GM19324 (cell line): ENCODE results near the gene TRIM10.
"Not testable (repeated sequence)": the region's sequence is repeated elsewhere in the genome, so short reads cannot be mapped to it uniquely, and the experiment has no call there.

Experiments
- ATAC-seq: cut with Tn5 transposase; IDR thresholded peaks from one replicate; pipeline ENCODE4 v1.9.1; 2021; ENCODE audit warnings: mild to moderate bottlenecking, moderate library complexity; ENCODE audit not compliant: unreplicated experiment, low FRiP score

Gene TRIM10

GRCh38 chr6:30175765-30176164 lies 14.8 kb upstream of the TRIM10 start:
- ATAC-seq: no peak

DNA sequence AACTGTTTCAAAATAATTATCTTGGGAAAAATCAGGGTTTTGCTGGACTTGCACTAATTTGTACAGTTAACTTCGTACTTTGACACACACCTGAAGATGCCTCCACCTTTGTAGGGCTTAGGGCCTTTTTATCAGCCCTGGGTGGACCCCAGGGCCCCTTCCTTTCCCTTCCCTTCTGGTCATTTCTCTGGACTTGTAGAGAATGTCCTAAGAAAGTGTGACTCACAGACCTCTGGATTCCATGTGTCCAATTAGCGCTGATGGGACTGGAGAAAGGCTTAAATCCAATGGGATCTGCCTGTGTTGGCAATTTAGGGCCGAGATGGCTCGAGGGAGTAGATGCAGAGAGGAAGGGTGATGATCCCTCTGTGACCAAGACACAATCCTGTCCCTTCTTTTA lies 11.7 kb upstream of the TRIM10 start:
- no peak for ATAC-seq

DNA sequence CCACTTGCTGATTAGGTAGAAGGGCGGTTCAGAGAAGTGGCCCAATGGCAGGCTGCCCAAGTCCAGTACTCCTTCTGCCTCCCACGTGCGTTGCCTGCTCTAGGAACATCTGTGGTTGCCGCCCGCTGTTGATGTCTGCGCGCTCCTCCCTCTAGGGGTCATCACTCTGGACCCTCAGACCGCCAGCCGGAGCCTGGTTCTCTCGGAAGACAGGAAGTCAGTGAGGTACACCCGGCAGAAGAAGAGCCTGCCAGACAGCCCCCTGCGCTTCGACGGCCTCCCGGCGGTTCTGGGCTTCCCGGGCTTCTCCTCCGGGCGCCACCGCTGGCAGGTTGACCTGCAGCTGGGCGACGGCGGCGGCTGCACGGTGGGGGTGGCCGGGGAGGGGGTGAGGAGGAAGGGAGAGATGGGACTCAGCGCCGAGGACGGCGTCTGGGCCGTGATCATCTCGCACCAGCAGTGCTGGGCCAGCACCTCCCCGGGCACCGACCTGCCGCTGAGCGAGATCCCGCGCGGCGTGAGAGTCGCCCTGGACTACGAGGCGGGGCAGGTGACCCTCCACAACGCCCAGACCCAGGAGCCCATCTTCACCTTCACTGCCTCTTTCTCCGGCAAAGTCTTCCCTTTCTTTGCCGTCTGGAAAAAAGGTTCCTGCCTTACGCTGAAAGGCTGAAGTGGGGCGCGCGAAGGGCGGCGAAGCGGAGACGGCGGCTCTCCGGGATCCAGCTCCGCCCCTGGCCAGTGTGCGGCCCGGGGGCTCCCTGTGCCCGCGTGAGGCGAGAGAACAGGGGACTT lies 10.9 kb upstream of the TRIM10 start:
- no peak for ATAC-seq

DNA sequence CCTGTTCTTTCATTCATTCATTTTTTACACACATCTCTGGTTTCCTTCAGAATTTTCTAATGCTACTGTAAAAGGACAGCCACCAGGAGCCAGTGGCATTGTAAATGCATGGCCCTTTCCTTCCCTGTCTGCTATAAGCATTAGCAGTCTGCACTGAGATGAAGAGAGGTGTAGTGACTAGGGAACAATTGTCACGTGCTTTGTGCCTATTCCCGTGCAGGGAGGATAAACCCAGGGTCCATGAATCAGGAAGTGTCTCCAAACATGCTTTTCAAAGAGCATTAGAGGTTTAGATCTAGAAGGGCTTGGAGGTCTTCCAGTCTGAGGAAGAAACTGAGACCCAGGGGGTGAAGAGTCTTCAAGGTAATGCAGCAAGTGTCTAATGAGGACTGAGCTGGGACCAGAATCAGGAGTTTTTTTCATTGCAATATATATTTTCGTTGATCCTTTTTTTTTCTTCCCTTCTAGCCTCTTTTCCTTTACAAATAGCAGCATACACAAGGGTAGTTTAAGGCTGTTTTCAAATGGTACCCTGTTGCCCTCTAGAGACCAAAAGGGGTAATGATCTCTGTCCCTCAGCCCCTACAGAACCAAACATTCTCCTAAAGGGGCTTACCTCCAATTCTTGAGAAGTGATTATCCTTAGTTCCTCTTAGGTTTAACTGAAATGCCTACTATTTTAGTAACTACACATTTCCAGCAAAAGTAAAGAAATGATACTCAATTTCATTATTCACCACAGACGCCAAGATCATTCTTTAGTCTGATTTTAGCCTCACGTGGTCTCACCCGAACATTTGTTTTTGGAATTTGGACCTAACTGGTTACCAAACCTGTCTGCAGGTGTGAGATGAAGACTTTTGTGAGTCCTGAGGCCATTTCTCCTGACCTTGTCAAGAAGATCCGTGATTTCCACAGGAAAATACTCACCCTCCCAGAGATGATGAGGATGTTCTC lies 8.9 kb upstream of the TRIM10 start:
- ATAC-seq: no peak

GRCh38 chr6:30168741-30169140 lies 7.7 kb upstream of the TRIM10 start:
- ATAC-seq: no peak

- no peak for ATAC-seq
These were observed 6.1 kb upstream of the TRIM10 start for GRCh38 chr6:30167101-30167500.

DNA sequence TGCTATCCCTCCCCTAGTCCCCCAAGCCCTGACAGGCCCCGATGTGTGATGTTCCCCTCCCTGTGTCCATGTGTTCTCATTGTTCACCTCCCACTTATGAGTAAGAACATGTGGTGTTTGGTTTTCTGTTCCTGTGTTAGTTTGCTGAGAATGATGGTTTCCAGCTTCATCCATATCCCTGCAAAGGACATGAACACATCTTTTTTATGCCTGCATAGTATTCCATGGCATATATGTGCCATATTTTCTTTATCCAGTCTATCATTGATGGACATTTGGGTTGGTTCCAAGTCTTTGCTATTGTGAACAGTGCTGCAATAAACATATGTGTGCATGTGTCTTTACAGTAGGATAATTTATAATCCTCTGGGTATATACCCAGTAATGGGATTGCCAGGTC lies 4.2 kb upstream of the TRIM10 start:
- ATAC-seq: not testable (repeated sequence)

- ATAC-seq: no peak
These were observed 3.7 kb upstream of the TRIM10 start for GRCh38 chr6:30164714-30165113.

DNA sequence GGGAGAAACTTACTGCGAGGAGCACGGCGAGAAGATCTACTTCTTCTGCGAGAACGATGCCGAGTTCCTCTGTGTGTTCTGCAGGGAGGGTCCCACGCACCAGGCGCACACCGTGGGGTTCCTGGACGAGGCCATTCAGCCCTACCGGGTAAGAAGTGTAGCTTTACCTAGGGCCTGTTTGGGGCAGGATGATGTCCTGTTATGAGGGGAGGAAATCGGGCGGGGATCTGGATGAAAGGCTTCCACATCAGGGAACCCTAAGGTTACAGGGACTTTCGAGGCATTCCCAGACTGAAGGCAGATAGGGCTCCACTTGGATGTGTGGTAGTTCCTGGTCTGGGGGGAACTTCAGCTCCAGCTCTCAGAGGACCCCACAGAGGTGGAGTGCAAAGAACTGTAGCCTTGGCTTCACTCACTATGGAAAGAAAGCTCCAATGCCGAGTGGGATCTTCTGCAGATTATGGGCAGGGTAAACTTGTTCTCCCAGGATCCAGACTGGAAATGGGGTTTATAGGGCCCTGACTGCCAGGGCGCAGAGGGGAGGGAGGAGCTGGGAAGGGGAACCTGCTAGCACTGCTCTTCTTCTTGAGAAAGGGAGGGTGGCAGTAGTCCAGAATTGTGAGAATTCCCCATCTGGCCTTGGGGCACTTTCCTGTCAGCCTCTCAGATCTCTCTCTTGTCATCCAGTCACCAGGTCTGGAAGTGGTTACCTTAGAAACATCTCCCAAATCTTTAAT lies 3.1 kb upstream of the TRIM10 start:
- no peak for ATAC-seq

DNA sequence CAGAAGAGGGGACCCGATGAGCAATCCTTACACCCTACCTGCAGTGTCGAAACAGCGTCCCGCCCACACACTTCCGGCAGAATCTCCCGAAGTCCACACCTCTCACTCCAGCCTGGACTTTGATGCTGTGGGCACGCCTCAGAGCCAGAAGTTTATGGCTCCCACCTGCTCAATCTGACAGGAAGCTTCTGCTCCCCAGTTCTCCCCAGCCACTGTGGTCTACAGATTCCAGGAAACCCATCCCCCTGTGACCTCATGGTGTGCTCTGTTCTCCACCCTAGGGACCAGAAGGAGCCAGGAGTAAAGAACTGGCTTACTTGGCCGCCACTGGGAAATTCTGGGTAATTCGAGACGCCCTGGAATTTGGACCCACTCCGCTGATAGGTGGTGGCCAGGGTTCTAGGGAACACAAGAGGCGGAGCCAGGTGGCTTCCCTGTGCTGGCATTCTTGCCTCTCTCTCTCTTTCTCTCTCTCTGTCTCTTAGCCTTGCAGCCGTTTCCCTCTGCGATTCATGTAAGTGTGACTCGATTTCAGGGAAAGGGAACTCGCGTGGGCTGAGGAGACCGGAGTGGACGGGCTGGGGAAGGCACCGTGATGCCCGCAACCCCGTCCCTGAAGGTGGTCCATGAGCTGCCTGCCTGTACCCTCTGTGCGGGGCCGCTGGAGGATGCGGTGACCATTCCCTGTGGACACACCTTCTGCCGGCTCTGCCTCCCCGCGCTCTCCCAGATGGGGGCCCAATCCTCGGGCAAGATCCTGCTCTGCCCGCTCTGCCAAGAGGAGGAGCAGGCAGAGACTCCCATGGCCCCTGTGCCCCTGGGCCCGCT lies 2.3 kb upstream of the TRIM10 start, which contains the start of gene TRIM15:
TSS of gene TRIM15 (plus strand) at position 457 of the 828 bp plus-strand sequence. CDS start at position 596, 139 bp downstream.
- ATAC-seq: no peak

DNA sequence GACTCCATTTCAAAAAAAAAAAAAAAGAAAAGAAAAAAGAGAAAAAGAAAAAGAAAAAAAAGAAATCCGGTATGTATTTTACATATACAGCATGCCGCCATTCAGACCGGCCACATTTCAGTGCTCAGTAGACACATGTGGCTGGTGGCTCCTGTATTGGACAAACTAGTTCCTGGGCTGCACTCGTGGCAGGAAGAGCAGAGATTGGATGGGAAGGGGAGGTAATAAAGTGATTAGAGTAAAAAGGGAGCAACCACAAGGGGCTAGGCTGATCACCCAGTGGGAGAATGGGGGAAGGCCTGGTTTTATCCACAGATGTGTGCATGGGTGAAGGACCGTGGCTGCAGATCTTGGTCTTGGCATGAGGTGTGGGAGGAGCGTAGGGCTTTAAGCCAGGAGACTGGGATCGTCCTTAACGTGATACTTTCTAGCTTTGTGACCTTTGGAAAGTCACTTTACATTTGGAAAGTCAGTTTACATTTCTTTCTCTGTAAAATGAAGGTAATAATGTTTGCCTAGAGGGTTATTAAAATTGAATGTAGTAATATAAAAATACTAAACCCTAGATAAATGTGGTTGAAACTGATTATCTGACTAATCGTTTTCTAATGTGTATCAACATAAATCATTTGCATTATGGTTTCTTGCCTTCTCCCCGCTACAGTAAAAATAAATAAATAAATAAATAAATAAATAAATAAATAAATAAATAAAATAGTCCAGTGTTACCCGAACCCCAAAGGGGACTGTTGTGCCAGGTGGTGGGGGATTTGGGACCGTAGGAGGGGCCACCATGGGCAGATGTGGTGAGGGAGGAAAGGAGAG lies 1.5 kb upstream of the TRIM10 start:
- no peak for ATAC-seq

DNA sequence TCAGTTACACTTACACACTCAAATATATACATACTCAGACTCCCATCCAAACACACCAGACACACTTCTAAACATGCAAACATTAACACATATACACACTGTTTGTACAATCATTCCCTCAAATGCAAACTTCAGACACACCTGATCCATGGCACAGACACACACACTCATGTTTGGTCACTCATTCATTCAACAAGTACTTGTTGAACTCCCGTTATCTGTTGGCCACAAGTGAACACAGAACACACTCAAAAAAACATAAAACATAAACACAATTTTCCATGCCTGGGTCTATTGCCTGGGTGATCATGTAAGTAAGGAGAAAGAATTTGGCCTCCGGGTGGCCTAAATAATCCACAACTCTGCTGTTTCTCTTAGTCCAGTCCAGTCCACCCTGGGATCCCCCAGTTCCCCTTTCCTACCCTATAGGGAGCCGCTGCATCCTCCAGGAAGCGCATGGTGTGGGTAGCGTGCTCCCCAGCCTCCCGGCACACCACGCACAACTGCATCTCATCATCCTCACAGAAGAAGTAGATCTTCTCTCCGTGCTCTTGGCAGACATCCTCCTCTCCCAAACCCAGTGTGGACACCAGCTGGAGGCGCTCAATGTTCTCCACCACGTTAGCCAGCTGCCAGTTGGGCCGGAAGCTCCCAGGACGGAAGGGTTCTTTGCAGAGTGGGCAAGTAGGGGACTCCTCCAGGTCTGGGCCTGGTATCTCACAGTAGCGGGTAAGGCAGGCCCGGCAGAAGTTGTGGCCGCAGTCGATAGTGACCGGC lies 815 bp downstream of the TRIM10 start:
- no peak for ATAC-seq

- ATAC-seq: no peak
These were observed 2.5 kb downstream of the TRIM10 start for GRCh38 chr6:30158475-30159040.

DNA sequence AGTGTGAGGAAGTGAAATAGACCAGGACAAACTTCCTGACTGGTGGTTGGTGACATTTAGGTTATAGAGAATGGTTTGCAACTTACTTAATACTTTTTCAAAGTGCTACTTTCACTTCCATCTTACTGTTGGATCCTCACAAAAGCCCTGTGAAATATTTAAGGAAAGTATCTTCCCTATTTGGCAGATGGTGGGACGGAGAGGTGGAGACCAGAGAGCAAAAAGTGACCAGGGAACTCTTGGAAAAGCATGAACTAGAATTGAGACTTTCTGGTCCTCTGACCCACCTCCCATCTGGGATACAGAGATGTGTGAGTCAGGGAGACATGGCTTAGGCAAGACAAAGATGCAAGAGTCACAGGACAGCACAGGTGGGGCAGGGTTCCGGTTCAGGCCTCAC lies 3.0 kb downstream of the TRIM10 start:
- no peak for ATAC-seq

GRCh38 chr6:30157581-30157980 lies 3.4 kb downstream of the TRIM10 start:
- no peak for ATAC-seq

- no peak for ATAC-seq
These were observed 4.2 kb downstream of the TRIM10 start for GRCh38 chr6:30156774-30157173.

DNA sequence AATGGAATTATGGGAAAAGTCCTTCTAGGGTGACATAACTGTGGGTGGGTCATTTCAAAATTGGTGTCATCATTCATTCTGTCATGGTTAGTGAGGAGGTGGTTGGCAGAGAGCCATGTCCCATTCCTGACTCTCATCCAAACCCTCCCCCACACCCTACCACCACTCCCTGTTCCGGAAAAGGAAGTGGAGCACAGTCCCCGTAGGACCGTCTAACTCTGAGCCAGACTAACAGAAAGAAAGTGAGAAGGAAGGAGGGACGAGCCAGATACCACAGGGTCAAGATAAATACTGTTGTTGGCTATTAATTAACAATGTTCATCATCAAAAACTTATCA lies 4.8 kb downstream of the TRIM10 start:
- ATAC-seq: no peak
